Trophoblast cell (in vitro differentiated cells and primary cell): ENCODE measurements around the gene GPRC5D.

Experiments
- DNase-seq, 2 donors: peaks; one replicate each; pipeline ENCODE4 v3.0.0-alpha.2; 2016
- H2AFZ ChIP-seq: 2 replicates; pipeline ENCODE4 v1.6.1; 2013; ENCODE audit warnings: low read length, moderate library complexity, mild to moderate bottlenecking; ENCODE audit not compliant: insufficient read depth, poor library complexity
- H2AK5ac ChIP-seq: 2 replicates; pipeline ENCODE4 v1.6.1; 2013; ENCODE audit warnings: mild to moderate bottlenecking, low read length
- H2BK120ac ChIP-seq: 2 replicates; pipeline ENCODE4 v1.6.1; 2013; ENCODE audit warnings: low read length, mild to moderate bottlenecking, moderate library complexity; ENCODE audit not compliant: insufficient read depth, poor library complexity
- H2BK12ac ChIP-seq: 2 replicates; pipeline ENCODE4 v1.6.1; 2013; ENCODE audit warnings: mild to moderate bottlenecking, low read length, moderate library complexity
- H2BK5ac ChIP-seq: 2 replicates; pipeline ENCODE4 v1.6.1; 2013; ENCODE audit warnings: low read length, low read depth, moderate library complexity, mild to moderate bottlenecking; ENCODE audit not compliant: poor library complexity
- H3K14ac ChIP-seq: 2 replicates; pipeline ENCODE4 v1.6.1; 2013; ENCODE audit warnings: mild to moderate bottlenecking, low read length
- H3K18ac ChIP-seq: 2 replicates; pipeline ENCODE4 v1.6.1; 2013; ENCODE audit warnings: mild to moderate bottlenecking, low read length
- H3K23ac ChIP-seq: 2 replicates; pipeline ENCODE4 v1.6.1; 2013; ENCODE audit warnings: low read length
- H3K27ac ChIP-seq: 2 replicates; pipeline ENCODE4 v1.5.1; 2013; ENCODE audit warnings: low read depth, mild to moderate bottlenecking, inconsistent platforms, low read length, moderate library complexity
- H3K27me3 ChIP-seq: 2 replicates; pipeline ENCODE4 v1.6.1; 2013; ENCODE audit warnings: inconsistent platforms, mild to moderate bottlenecking, low read length, moderate library complexity; ENCODE audit not compliant: insufficient read depth
- H3K36me3 ChIP-seq, 2 experiments: 1 replicate in 1 of 2; 2 replicates in 1 of 2; pipeline ENCODE4 v1.6.1; 2013; ENCODE audit warnings: low read length in 2 of 2, mild to moderate bottlenecking in 2 of 2, moderate library complexity in 1 of 2; ENCODE audit not compliant: insufficient read depth in 2 of 2, control insufficient read depth in 1 of 2
- H3K4ac ChIP-seq: 2 replicates; pipeline ENCODE4 v1.6.1; 2013; ENCODE audit warnings: low read depth, mild to moderate bottlenecking, low read length, moderate library complexity
- H3K4me1 ChIP-seq, 2 experiments: 1 replicate in 1 of 2; 2 replicates in 1 of 2; pipeline ENCODE4 v1.6.1; 2013; ENCODE audit warnings: low read length in 2 of 2, mild to moderate bottlenecking in 2 of 2, moderate library complexity in 1 of 2; ENCODE audit not compliant: insufficient read depth in 2 of 2, control insufficient read depth in 1 of 2
- H3K4me2 ChIP-seq: 2 replicates; pipeline ENCODE4 v1.6.1; 2013; ENCODE audit warnings: inconsistent platforms, mild to moderate bottlenecking, low read length, moderate library complexity
- H3K4me3 ChIP-seq: 2 replicates; pipeline ENCODE4 v1.5.1; 2013; ENCODE audit warnings: mild to moderate bottlenecking, low read depth, low read length, inconsistent platforms
- H3K79me1 ChIP-seq: one replicate; pipeline ENCODE4 v1.6.1; 2013; ENCODE audit warnings: low read length
- H3K79me2 ChIP-seq: 2 replicates; pipeline ENCODE4 v1.6.1; 2013; ENCODE audit warnings: low read length, mild to moderate bottlenecking; ENCODE audit not compliant: control insufficient read depth, insufficient read depth, poor library complexity
- H3K9ac ChIP-seq: 2 replicates; pipeline ENCODE4 v1.6.1; 2013; ENCODE audit warnings: mild to moderate bottlenecking, low read length
- H3K9me3 ChIP-seq: 2 replicates; pipeline ENCODE4 v1.6.1; 2013; ENCODE audit warnings: low read depth, mild to moderate bottlenecking, control low read depth, inconsistent platforms, low read length; ENCODE audit not compliant: insufficient read depth
- H4K12ac ChIP-seq: 2 replicates; pipeline ENCODE4 v1.6.1; 2013; ENCODE audit warnings: low read depth, mild to moderate bottlenecking, low read length, moderate library complexity
- H4K8ac ChIP-seq: 2 replicates; pipeline ENCODE4 v1.6.1; 2013; ENCODE audit warnings: low read depth, mild to moderate bottlenecking, low read length, moderate library complexity
- H4K91ac ChIP-seq: one replicate; pipeline ENCODE4 v1.6.1; 2013; ENCODE audit warnings: low read depth, mild to moderate bottlenecking, low read length, moderate library complexity
- WGBS: extraction: QIAGEN DNeasy Blood & Tissue Kit; methylation state at CpG from one replicate; pipeline ENCODE4 v1.1.7; 2013; ENCODE audit warnings: missing lambda C conversion rate; ENCODE audit not compliant: insufficient read length, insufficient coverage; ENCODE audit errors: extremely low coverage; 5-methylcytosine and 5-hydroxymethylcytosine counted together

GPRC5D gene

DNA sequence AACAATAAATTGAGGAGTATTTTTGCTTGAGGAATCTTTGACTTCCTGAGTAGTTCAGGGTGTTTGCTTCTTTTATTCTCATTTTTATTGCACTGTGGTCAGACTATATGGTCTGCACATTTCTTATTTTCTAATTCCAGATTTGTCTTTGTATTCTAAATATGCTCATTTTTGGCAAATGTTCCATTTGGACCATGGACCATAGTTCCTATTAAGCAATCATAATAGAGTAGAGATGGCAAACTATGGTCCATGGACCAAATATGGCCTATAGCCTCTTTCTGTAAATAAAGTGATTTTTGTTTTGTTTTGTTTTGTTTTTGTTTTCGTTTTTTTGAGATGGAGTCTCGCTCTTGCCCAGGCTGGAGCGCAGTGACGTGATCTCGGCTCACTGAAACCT is 58.5 kb downstream of the GPRC5D start:
- Histone ChIP-seq H3K79me2 (peaks cover 12% of the 10 kb centered on the region), H3K18ac (no peak overlapping the region), H2BK12ac (no peak overlapping the region), H3K79me1 (peaks cover 28% of the 10 kb centered on the region), H3K23ac (no peak overlapping the region), H4K91ac (no peak overlapping the region), H3K9ac (no peak overlapping the region), H3K36me3 (peaks cover 0 to 3% of the 10 kb centered on the region in 2 experiments), H2BK120ac (no peak overlapping the region), H3K4me2 (no peak overlapping the region), H3K4me3 (no peak overlapping the region), H3K4ac (no peak overlapping the region), H3K4me1 (peaks cover 13 to 22% of the 10 kb centered on the region in 2 experiments), H3K9me3 (no peaks in the 10 kb centered on the region), H2AFZ (no peak overlapping the region), H4K12ac (no peak overlapping the region), H4K8ac (no peak overlapping the region), H3K27me3 (no peaks in the 10 kb centered on the region), H2AK5ac (no peak overlapping the region), H3K14ac (no peak overlapping the region), H2BK5ac (no peak overlapping the region), H3K27ac (no peak overlapping the region)
- DNase-seq: no peak
- WGBS: no CpG with 5 or more reads among the region's 5 CpGs

DNA sequence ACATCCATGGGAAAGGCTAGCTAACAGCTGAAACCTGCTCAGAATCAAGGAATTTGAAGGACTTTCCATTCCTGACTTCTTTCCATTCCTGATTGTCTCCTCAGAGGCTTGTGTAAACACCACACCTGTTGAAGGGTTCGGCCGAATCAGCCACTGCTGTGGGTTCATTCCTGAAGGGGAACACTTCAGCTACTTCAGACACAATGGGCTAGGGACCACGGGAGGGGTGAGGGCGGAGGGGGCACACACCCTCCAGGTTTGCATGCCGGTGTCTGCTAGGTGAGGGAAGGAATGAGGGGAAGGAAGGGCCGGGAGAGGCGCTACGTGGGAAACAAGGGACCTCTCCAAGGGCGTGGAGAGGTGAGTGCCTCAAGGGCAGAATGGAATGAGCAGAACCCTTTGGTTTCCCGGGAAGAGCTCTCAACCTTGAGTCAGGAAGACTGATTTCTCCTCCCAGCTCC is 59.3 kb downstream of the GPRC5D start:
- Histone ChIP-seq H3K27ac (peak overlapping the region; percentile 10), H3K14ac (peak overlapping the region; percentile 83), H3K4me2 (peak overlapping the region; percentile 83), H4K91ac (peak overlapping the region; percentile 67), H3K79me1 (peaks cover 28% of the 10 kb centered on the region), H3K18ac (peak overlapping the region; percentile 86), H2AK5ac (peak overlapping the region; percentile 31), H3K4me1 (peaks cover 13 to 22% of the 10 kb centered on the region in 2 experiments), H3K4ac (peak overlapping the region; percentile 80), H2BK120ac (peak overlapping the region; percentile 65), H3K9me3 (no peaks in the 10 kb centered on the region), H4K8ac (peak overlapping the region; percentile 58), H3K36me3 (no peaks in the 10 kb centered on the region), H3K79me2 (peaks cover 10% of the 10 kb centered on the region), H2BK5ac (no peak overlapping the region), H4K12ac (no peak overlapping the region), H3K4me3 (peak overlapping the region; percentile 62), H3K9ac (no peak overlapping the region), H3K23ac (no peak overlapping the region), H3K27me3 (no peaks in the 10 kb centered on the region), H2AFZ (peak overlapping the region; percentile 18), H2BK12ac (peak overlapping the region; percentile 27)
- WGBS: no CpG with 5 or more reads among the region's 10 CpGs
- peak; percentile 58 to 82 for DNase-seq

DNA sequence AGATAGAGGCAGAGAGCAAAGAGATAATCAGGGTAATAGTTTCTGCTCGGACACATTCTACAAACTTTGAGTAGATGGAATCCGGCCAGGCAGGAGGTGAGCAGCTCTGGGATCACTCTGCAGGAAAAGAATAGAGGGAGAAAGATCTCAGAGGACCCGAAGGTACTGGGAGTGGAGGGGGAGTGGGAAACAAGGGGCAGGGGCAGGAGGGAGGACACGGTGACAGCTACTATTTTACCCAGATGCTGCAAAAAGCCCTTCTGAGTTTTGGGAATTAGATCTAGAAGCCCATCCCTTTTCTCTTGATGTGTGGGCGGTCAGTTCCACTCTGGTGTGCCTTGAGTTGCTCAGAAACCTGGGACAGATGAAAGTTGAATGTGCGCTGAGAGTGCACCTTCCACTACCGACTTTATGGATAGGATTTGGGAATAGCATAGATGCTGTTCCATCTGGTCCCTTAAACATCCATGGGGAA is 60.1 kb downstream of the GPRC5D start:
- WGBS: no CpG with 5 or more reads among the region's 7 CpGs

DNA sequence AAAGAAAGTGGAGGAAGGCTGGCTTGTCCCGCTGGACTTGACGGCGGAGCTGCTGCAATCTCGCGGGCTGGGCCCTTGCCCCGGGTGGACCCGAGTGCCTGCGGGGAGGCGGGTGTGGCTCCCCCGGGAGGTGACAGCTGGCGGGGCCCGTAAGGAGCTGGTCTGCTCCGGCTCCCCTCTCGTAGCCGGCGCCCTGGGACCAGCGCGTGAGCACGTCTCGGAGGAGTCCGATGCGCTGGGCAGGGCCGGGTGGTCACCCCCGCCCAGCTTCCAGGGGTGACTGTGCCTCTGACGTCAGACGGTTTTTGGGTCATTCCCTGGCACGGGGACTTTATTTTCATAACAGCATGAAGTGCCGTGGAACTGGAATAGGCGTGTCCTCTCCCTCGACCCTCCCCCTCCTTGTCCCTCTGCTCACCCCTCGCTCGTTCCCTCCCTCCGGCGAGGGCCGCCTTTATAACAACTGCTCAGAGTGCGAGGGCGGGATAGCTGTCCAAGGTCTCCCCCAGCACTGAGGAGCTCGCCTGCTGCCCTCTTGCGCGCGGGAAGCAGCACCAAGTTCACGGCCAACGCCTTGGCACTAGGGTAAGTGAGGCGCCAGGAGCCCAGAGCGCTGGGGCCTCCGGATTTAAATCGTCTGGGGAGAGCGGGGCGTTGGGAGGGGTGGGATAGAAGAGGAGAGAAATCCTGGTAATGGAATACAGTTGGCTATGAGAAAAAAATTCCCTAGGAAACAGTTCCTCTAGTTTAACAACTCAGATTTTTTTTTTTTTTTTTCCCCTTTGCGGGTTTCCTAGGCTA is 60.7 kb downstream of the GPRC5D start, which contains the start of gene GPRC5A:
Gene GPRC5A, plus strand, starts transcription at position 483 of the 801 bp plus-strand sequence. CDS start 16,688 bp downstream, outside the sequence.
- no peaks in the 10 kb centered on the region for H3K36me3 ChIP-seq
- H4K12ac ChIP-seq: peak within 1 kb of the TSS; percentile 29
- peak within 1 kb of the TSS; percentile 95 for H2BK12ac ChIP-seq
- H3K27ac ChIP-seq: peak within 1 kb of the TSS; percentile 96
- H3K23ac ChIP-seq: no peak within 1 kb of the TSS
- peak within 1 kb of the TSS; percentile 95 for H3K14ac ChIP-seq
- H2AK5ac ChIP-seq: peak within 1 kb of the TSS; percentile 38
- DNase-seq: peak; percentile 89 to 91
- H3K79me2 ChIP-seq: peaks cover 10% of the 10 kb centered on the region
- WGBS: no CpG with 5 or more reads among the region's 50 CpGs
- peak within 1 kb of the TSS; percentile 97 for H2BK120ac ChIP-seq
- H3K4me2 ChIP-seq: peak within 1 kb of the TSS; percentile 83
- H4K8ac ChIP-seq: peak within 1 kb of the TSS; percentile 75
- peak within 1 kb of the TSS; percentile 97 for H4K91ac ChIP-seq
- H3K4ac ChIP-seq: peak within 1 kb of the TSS; percentile 82
- H3K27me3 ChIP-seq: no peaks in the 10 kb centered on the region
- peak within 1 kb of the TSS; percentile 75 for H3K4me3 ChIP-seq
- H2BK5ac ChIP-seq: peak within 1 kb of the TSS; percentile 92
- H3K79me1 ChIP-seq: peaks cover 28% of the 10 kb centered on the region
- peak within 1 kb of the TSS; percentile 62 for H2AFZ ChIP-seq
- H3K18ac ChIP-seq: peak within 1 kb of the TSS; percentile 92
- no peaks in the 10 kb centered on the region for H3K9me3 ChIP-seq
- H3K9ac ChIP-seq: peak within 1 kb of the TSS; percentile 64
- H3K4me1 ChIP-seq: peaks cover 13 to 22% of the 10 kb centered on the region in 2 experiments

More for the DNA sequence above, 60.1 kb downstream of the GPRC5D start:
- Histone ChIP-seq H3K18ac (peak overlapping the region; percentile 43), H3K4me1 (peaks cover 13 to 22% of the 10 kb centered on the region in 2 experiments), H4K12ac (no peak overlapping the region), H3K23ac (no peak overlapping the region), H3K9me3 (no peaks in the 10 kb centered on the region), H3K4me2 (peak overlapping the region; percentile 83), H3K36me3 (no peaks in the 10 kb centered on the region), H4K8ac (peak overlapping the region; percentile 56), H2BK12ac (no peak overlapping the region), H3K4me3 (peak overlapping the region; percentile 75), H3K9ac (peak overlapping the region; percentile 64), H2BK120ac (peak overlapping the region; percentile 24), H2BK5ac (peak overlapping the region; percentile 37), H4K91ac (peak overlapping the region; percentile 72), H3K27me3 (no peaks in the 10 kb centered on the region), H3K79me1 (peaks cover 28% of the 10 kb centered on the region), H3K4ac (peak overlapping the region; percentile 41), H3K27ac (peak overlapping the region; percentile 96), H2AFZ (no peak overlapping the region), H2AK5ac (peak overlapping the region; percentile 38), H3K79me2 (peaks cover 10% of the 10 kb centered on the region), H3K14ac (peak overlapping the region; percentile 49)
- DNase-seq: peak in 1 of 2 donors; percentile 63
